Body of pancreas (tissue), 4 donors: ENCODE results near the gene CCL4. TPM values are rescaled to one million over a fixed set of nuclear protein-coding genes. Genes with fewer than 3 reads are reported as not detected.
"Not testable (repeated sequence)": the region's sequence is repeated elsewhere in the genome, so short reads cannot be mapped to it uniquely, and the experiment has no call there.

Experiments used
- ATAC-seq: fragments of 150-250 bp; one replicate; pipeline ENCODE4 v1.9.1; 2016
- DNase-seq, 4 donors: peaks; one replicate each; pipeline ENCODE4 v3.0.0-alpha.2; 2019
- H3K27ac ChIP-seq, 4 donors: fragments of 200-600 bp; sonication (generic); 1 replicate in 3 of 4; 2 replicates in 1 of 4; pipeline versions ENCODE4 v1.5.1 to v1.6.1; 2016 to 2019; ENCODE audit warnings: mild to moderate bottlenecking in 1 of 4, mixed read lengths in 1 of 4, moderate library complexity in 1 of 4
- H3K27me3 ChIP-seq, 2 donors: fragments of 200-600 bp; sonication (generic); one replicate each; pipeline ENCODE4 v1.6.0; 2016; ENCODE audit warnings: mild to moderate bottlenecking in 1 of 2
- H3K36me3 ChIP-seq, 2 donors: fragments of 200-600 bp; sonication (generic); replicated peaks in 1 of 2; 2 replicates each; pipeline ENCODE4 v1.5.1; 2016; ENCODE audit warnings: low read depth in 2 of 2; ENCODE audit not compliant: insufficient read depth in 1 of 2
- H3K4me1 ChIP-seq: fragments of 200-600 bp; sonication (generic); one replicate; pipeline ENCODE4 v1.6.0; 2016
- H3K4me3 ChIP-seq, 2 donors: fragments of 200-600 bp; sonication (generic); 1 replicate in 1 of 2; 2 replicates in 1 of 2; pipeline ENCODE4 v1.5.1; 2016 to 2019
- H3K9me3 ChIP-seq, 3 donors: fragments of 200-600 bp; sonication (generic); 1 replicate in 2 of 3; 2 replicates in 1 of 3; pipeline ENCODE4 v1.5.1; 2016
- CTCF ChIP-seq, 7 experiments: fragments of 450-650 bp in 4 of 7; fragments of 200-600 bp in 3 of 7; sonication (generic) in 3 of 7; IDR thresholded peaks; one replicate each; pipeline ENCODE4 v1.5.1; 2016 to 2019; ENCODE audit warnings: antibody characterized with exemption in 7 of 7
- POLR2A ChIP-seq, 3 donors: fragments of 450-650 bp; IDR thresholded peaks; one replicate each; pipeline ENCODE4 v1.6.1; 2016; ENCODE audit warnings: antibody characterized with exemption in 3 of 3, mild to moderate bottlenecking in 2 of 3
- WGBS, 2 donors: methylation state at CpG; one replicate each; pipeline ENCODE4 v1.1.5; 2017; 5-methylcytosine and 5-hydroxymethylcytosine counted together
- intact Hi-C: fragments of 100-400 bp; cut with DNase I; formaldehyde crosslinking; loops from one replicate; pipeline ENCODE4 v1.15.1; 2023
- total RNA-seq, 2 donors: library from RNA; depleted of rRNA; stranded (reverse); fragments of >200 nt; gene quantifications; one replicate each; pipeline ENCODE4 v1.1.0, GENCODE V29; 2016

Gene CCL4
- total RNA-seq, 2 donors from 2014 or later, result not detected

GRCh38 chr17:36120221-36120620 is 16.6 kb downstream of the CCL4 start:
- no peaks in the 10 kb centered on the region for H3K4me1 ChIP-seq
- H3K9me3 ChIP-seq, result peaks cover 0 to 6% (median 0%) of the 10 kb centered on the region in 3 donors
- no peak overlapping the region for H3K4me3 ChIP-seq
- ATAC-seq (no peak), DNase-seq (no peak)
- H3K27ac ChIP-seq, result no peak overlapping the region
- no peaks in the 10 kb centered on the region for H3K36me3 ChIP-seq
- no peaks in the 10 kb centered on the region for H3K27me3 ChIP-seq
- intact Hi-C loops, result no loop called here
- WGBS, 2 donors, result 57 to 65% methylated on average over 3 of the region's 3 CpGs
- no peak for TF ChIP-seq POLR2A (IDR thresholded peaks at IDR 0.05)
- no peak for TF ChIP-seq CTCF (IDR thresholded peaks at IDR 0.05)

GRCh38 chr17:36121099-36121498 is 17.5 kb downstream of the CCL4 start:
- 51 to 56% methylated on average over 6 of the region's 6 CpGs for WGBS, 2 donors
- H3K36me3 ChIP-seq, intact Hi-C loops, ATAC-seq, H3K4me1 ChIP-seq, H3K27ac ChIP-seq, DNase-seq, H3K4me3 ChIP-seq, H3K27me3 ChIP-seq: not testable (repeated sequence)
- peaks cover 0 to 15% (median 0%) of the 10 kb centered on the region in 3 donors for H3K9me3 ChIP-seq

- TF ChIP-seq POLR2A (IDR thresholded peaks at IDR 0.05) (no peak), CTCF (IDR thresholded peaks at IDR 0.05) (no peak)
- ATAC-seq (no peak), DNase-seq (no peak)
- H3K27me3 ChIP-seq, result no peaks in the 10 kb centered on the region
- no peaks in the 10 kb centered on the region for H3K4me1 ChIP-seq
- peaks cover 0 to 24% (median 0%) of the 10 kb centered on the region in 3 donors for H3K9me3 ChIP-seq
- H3K36me3 ChIP-seq, result no peaks in the 10 kb centered on the region
- intact Hi-C loops, result no loop called here
- no peak overlapping the region for H3K27ac ChIP-seq
- no peak overlapping the region for H3K4me3 ChIP-seq
- WGBS, 2 donors, result 59 to 78% methylated on average over 2 of the region's 2 CpGs
Measured at GRCh38 chr17:36123431-36123830, 19.8 kb downstream of the CCL4 start.

- H3K36me3 ChIP-seq, result no peaks in the 10 kb centered on the region
- no peak overlapping the region for H3K27ac ChIP-seq
- TF ChIP-seq CTCF (IDR thresholded peaks at IDR 0.05), result no peak
- TF ChIP-seq POLR2A (IDR thresholded peaks at IDR 0.05), result no peak
- DNase-seq (no peak), ATAC-seq (no peak)
- H3K9me3 ChIP-seq, result peaks cover 0 to 24% (median 0%) of the 10 kb centered on the region in 3 donors
- no peaks in the 10 kb centered on the region for H3K4me1 ChIP-seq
- WGBS, 2 donors, result 67 to 74% methylated on average over 8 to 9 of the region's 9 CpGs
- intact Hi-C loops, result no loop called here
- no peaks in the 10 kb centered on the region for H3K27me3 ChIP-seq
- H3K4me3 ChIP-seq, result no peak overlapping the region
Measured at GRCh38 chr17:36124879-36125824, 21.5 kb downstream of the CCL4 start.

GRCh38 chr17:36127199-36127893 is 23.7 kb downstream of the CCL4 start:
- intact Hi-C loops, result no loop called here
- no peaks in the 10 kb centered on the region for H3K4me1 ChIP-seq
- 55 to 62% methylated on average over 7 of the region's 7 CpGs for WGBS, 2 donors

More at GRCh38 chr17:36127199-36127893, 23.7 kb downstream of the CCL4 start:
- Histone ChIP-seq H3K36me3 (no peaks in the 10 kb centered on the region), H3K27me3 (no peaks in the 10 kb centered on the region), H3K9me3 (peaks cover 0 to 24% (median 0%) of the 10 kb centered on the region in 3 donors), H3K4me3 (no peak overlapping the region), H3K27ac (no peak overlapping the region)
- no peak for ATAC-seq
- no peak for DNase-seq
- TF ChIP-seq POLR2A (IDR thresholded peaks at IDR 0.05) (no peak), CTCF (IDR thresholded peaks at IDR 0.05) (no peak)
